ENCODE data around the gene GZMB. TPM values are rescaled to one million over a fixed set of nuclear protein-coding genes. Genes with fewer than 3 reads are reported as not detected.
"Not testable (repeated sequence)": the region's sequence is repeated elsewhere in the genome, so short reads cannot be mapped to it uniquely, and the experiment has no call there.

GZMB gene
- total RNA-seq, 3 donors from 2014 or later, result 2.1 to 2.4 (median 2.1) TPM

- Histone ChIP-seq H3K4me3 (no peak overlapping the region), H3K36me3 (ENCODE audit: low read depth) (no peaks in the 10 kb centered on the region), H3K4me1 (ENCODE audit: low read depth) (no peaks in the 10 kb centered on the region), H3K9me3 (no peaks in the 10 kb centered on the region)
- ATAC-seq, result no peak
- DNase-seq, result no peak
- no peak for TF ChIP-seq CTCF (IDR thresholded peaks at IDR 0.05)
- intact Hi-C loops (cut with DNase I, micrococcal nuclease), result no loop called here
Measured at GRCh38 chr14:24669651-24670050, 35.7 kb upstream of the GZMB start.

GRCh38 chr14:24665440-24665991, 31.5 kb upstream of the GZMB start:
- intact Hi-C loops (cut with DNase I, micrococcal nuclease), result no loop called here
- peak; percentile 53 for ATAC-seq

GRCh38 chr14:24664366-24664765, 30.4 kb upstream of the GZMB start:
- intact Hi-C loops (cut with DNase I, micrococcal nuclease), result no loop called here
- no peak for ATAC-seq

More at GRCh38 chr14:24665440-24665991, 31.5 kb upstream of the GZMB start:
- no peaks in the 10 kb centered on the region for H3K4me1 ChIP-seq (ENCODE audit: low read depth)
- H3K36me3 ChIP-seq (ENCODE audit: low read depth), result no peaks in the 10 kb centered on the region
- DNase-seq, result no peak
- H3K9me3 ChIP-seq, result no peaks in the 10 kb centered on the region
- no peak for TF ChIP-seq CTCF (IDR thresholded peaks at IDR 0.05)
- H3K4me3 ChIP-seq, result no peak overlapping the region

GRCh38 chr14:24662753-24663152, 28.8 kb upstream of the GZMB start:
- Histone ChIP-seq H3K36me3 (ENCODE audit: low read depth) (no peaks in the 10 kb centered on the region), H3K9me3 (no peaks in the 10 kb centered on the region), H3K4me1 (ENCODE audit: low read depth) (no peaks in the 10 kb centered on the region), H3K4me3 (no peak overlapping the region)
- DNase-seq (no peak), ATAC-seq (no peak)
- intact Hi-C loops (cut with DNase I, micrococcal nuclease), result no loop called here
- TF ChIP-seq CTCF (IDR thresholded peaks at IDR 0.05), result no peak

More at GRCh38 chr14:24664366-24664765, 30.4 kb upstream of the GZMB start:
- H3K4me1 ChIP-seq (ENCODE audit: low read depth), result no peaks in the 10 kb centered on the region
- no peaks in the 10 kb centered on the region for H3K36me3 ChIP-seq (ENCODE audit: low read depth)
- no peaks in the 10 kb centered on the region for H3K9me3 ChIP-seq
- DNase-seq, result no peak
- no peak for TF ChIP-seq CTCF (IDR thresholded peaks at IDR 0.05)
- H3K4me3 ChIP-seq, result no peak overlapping the region

GRCh38 chr14:24659916-24660570, 26.1 kb upstream of the GZMB start:
- no peak for DNase-seq
- Histone ChIP-seq H3K4me3 (no peak overlapping the region), H3K9me3 (no peaks in the 10 kb centered on the region), H3K4me1 (ENCODE audit: low read depth) (no peaks in the 10 kb centered on the region), H3K36me3 (ENCODE audit: low read depth) (no peaks in the 10 kb centered on the region)
- intact Hi-C loops (cut with DNase I, micrococcal nuclease), result no loop called here
- ATAC-seq, result no peak
- no peak for TF ChIP-seq CTCF (IDR thresholded peaks at IDR 0.05)

GRCh38 chr14:24648361-24648760, 14.4 kb upstream of the GZMB start:
- H3K36me3 ChIP-seq (ENCODE audit: low read depth); H3K9me3 ChIP-seq; H3K4me3 ChIP-seq; intact Hi-C loops (cut with DNase I, micrococcal nuclease); DNase-seq; H3K4me1 ChIP-seq (ENCODE audit: low read depth); ATAC-seq: not testable (repeated sequence)
